Measurements from ENCODE around the gene KAZN. TPM values are rescaled to one million over a fixed set of nuclear protein-coding genes. Genes with fewer than 3 reads are reported as not detected.

KAZN gene
- total RNA-seq, 3 donors from 2014 or later = 12.2 to 16.4 (median 16.2) TPM

DNA sequence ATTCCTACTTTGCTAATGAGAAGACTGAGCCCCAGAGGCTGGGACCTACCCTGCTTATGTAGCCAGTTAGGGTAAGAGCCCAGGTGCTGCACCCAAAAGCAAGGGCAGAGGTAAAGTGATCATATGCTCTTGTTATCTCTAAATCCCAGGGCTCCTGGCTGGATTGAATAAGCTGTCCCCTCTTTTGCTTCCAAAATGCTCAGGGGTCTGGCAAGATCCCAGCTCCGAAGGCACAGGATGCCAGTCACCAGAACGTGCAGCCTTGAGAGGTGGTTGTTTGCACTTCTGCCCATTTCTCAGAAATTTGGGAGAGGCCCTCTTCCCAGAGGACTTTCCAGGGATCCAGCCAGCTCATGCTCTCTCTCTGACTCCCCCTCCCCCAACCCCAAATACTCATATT lies 412.7 kb downstream of the KAZN start:
- Histone ChIP-seq H3K4me3 (no peak overlapping the region), H3K4me1 (peaks cover 0 to 4% of the 10 kb centered on the region in 2 donors), H3K9me3 (no peaks in the 10 kb centered on the region), H3K27me3 (no peaks in the 10 kb centered on the region), H3K27ac (no peak overlapping the region), H3K36me3 (no peaks in the 10 kb centered on the region)
- intact Hi-C loops (cut with DNase I; ENCODE audit: low total_unique reads) = loop anchor here (10.0 kb wide), 1 partner anchor 106 kb away; no protein-coding TSS in a partner anchor
- no peak for DNase-seq (ENCODE audit: low spot score in 2 of 2)
- TF ChIP-seq, protein P1, sequence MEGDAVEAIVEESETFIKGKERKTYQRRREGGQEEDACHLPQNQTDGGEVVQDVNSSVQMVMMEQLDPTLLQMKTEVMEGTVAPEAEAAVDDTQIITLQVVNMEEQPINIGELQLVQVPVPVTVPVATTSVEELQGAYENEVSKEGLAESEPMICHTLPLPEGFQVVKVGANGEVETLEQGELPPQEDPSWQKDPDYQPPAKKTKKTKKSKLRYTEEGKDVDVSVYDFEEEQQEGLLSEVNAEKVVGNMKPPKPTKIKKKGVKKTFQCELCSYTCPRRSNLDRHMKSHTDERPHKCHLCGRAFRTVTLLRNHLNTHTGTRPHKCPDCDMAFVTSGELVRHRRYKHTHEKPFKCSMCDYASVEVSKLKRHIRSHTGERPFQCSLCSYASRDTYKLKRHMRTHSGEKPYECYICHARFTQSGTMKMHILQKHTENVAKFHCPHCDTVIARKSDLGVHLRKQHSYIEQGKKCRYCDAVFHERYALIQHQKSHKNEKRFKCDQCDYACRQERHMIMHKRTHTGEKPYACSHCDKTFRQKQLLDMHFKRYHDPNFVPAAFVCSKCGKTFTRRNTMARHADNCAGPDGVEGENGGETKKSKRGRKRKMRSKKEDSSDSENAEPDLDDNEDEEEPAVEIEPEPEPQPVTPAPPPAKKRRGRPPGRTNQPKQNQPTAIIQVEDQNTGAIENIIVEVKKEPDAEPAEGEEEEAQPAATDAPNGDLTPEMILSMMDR (IDR thresholded peaks at IDR 0.05) = no peak
- TF ChIP-seq POLR2AphosphoS5 (IDR thresholded peaks at IDR 0.05) (no peak), POLR2A (IDR thresholded peaks at IDR 0.05) (no peak)

DNA sequence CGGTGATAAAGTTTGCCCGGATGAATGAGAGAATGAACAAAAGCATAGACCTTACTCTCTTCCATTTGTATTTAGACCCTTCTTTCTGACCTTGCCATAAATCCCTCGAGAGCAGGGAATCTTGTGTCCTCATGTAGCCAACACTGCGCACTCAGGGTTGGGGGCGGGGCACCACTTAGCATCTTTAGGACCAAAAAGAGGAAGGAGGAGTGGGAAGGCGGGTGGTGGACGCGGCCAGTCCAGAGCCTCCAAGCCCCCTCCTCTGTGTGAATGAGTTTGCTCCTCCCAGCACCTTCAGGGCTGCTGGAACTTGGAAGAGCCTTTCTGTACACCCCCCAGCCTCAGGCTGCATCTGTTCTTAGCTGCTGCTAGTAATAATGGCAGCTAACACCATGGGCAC lies 413.2 kb downstream of the KAZN start:
- peaks cover 0 to 4% of the 10 kb centered on the region in 2 donors for H3K4me1 ChIP-seq
- no peak for DNase-seq (ENCODE audit: low spot score in 2 of 2)
- no peaks in the 10 kb centered on the region for H3K36me3 ChIP-seq
- H3K27me3 ChIP-seq = no peaks in the 10 kb centered on the region
- TF ChIP-seq POLR2AphosphoS5 (IDR thresholded peaks at IDR 0.05) (no peak), POLR2A (IDR thresholded peaks at IDR 0.05) (no peak)
- TF ChIP-seq, protein P1 (IDR thresholded peaks at IDR 0.05) = no peak
- H3K4me3 ChIP-seq = no peak overlapping the region
- intact Hi-C loops (cut with DNase I; ENCODE audit: low total_unique reads) = loop anchor here (10.0 kb wide), 1 partner anchor 107 kb away; no protein-coding TSS in a partner anchor
- H3K27ac ChIP-seq = no peak overlapping the region
- no peaks in the 10 kb centered on the region for H3K9me3 ChIP-seq

DNA sequence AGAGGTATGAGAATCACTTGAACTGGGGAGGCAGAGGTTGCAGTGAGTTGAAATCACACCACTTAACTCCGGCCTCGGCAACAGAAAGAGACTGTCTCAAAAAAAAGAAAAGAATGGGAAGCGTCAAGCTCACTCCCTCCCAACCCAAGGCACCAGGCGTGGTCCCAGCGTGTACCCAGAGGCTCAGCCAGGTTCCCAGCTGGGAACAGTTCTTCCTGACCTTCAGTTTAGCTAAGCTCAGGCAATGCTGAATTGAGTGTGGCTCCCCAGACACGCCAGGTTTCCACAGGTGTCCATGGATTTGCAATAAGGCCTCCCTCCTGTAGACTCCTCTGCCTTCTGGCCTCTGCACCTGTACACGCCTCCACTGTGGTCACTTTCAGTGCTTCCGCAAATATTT lies 414.3 kb downstream of the KAZN start:
- intact Hi-C loops (cut with DNase I; ENCODE audit: low total_unique reads) = loop anchor here (10.0 kb wide), 1 partner anchor 108 kb away; no protein-coding TSS in a partner anchor
- H3K4me3 ChIP-seq = no peak overlapping the region
- H3K27me3 ChIP-seq = no peaks in the 10 kb centered on the region
- no peak for DNase-seq (ENCODE audit: low spot score in 2 of 2)
- no peaks in the 10 kb centered on the region for H3K9me3 ChIP-seq
- H3K36me3 ChIP-seq = no peaks in the 10 kb centered on the region
- peaks cover 0 to 4% of the 10 kb centered on the region in 2 donors for H3K4me1 ChIP-seq
- no peak overlapping the region for H3K27ac ChIP-seq
- TF ChIP-seq, protein P1 (IDR thresholded peaks at IDR 0.05) = no peak
- no peak for TF ChIP-seq POLR2A (IDR thresholded peaks at IDR 0.05)
- no peak for TF ChIP-seq POLR2AphosphoS5 (IDR thresholded peaks at IDR 0.05)

DNA sequence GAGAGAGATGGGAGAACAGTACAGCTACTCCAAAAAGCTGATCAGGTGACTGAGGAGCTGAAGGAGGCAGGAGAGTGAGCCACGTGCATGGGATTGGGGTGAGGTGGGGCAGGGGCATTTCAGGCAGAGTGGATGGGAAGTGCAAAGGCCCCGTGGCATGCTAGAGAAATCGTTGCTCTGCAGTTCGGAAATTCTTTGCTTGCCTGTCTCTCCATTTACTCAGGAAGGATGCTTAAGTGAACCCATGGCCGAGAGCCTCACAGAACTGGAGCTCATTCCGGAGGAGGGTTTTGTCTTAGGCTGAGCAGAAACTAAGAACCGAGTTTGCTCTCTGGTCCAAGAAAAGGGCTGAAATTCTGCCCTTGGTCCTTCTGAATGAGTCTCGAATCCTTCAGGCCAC lies 415.3 kb downstream of the KAZN start:
- no peak for TF ChIP-seq POLR2A (IDR thresholded peaks at IDR 0.05)
- no peak for TF ChIP-seq POLR2AphosphoS5 (IDR thresholded peaks at IDR 0.05)
- TF ChIP-seq, protein P1 (IDR thresholded peaks at IDR 0.05) = no peak
- no peak for DNase-seq (ENCODE audit: low spot score in 2 of 2)
- H3K27me3 ChIP-seq = no peaks in the 10 kb centered on the region
- H3K4me3 ChIP-seq = no peak overlapping the region
- H3K9me3 ChIP-seq = no peaks in the 10 kb centered on the region
- intact Hi-C loops (cut with DNase I; ENCODE audit: low total_unique reads) = loop anchor here (10.0 kb wide), 1 partner anchor 109 kb away; no protein-coding TSS in a partner anchor
- H3K36me3 ChIP-seq = no peaks in the 10 kb centered on the region
- peaks cover 0 to 4% of the 10 kb centered on the region in 2 donors for H3K4me1 ChIP-seq
- H3K27ac ChIP-seq = no peak overlapping the region

DNA sequence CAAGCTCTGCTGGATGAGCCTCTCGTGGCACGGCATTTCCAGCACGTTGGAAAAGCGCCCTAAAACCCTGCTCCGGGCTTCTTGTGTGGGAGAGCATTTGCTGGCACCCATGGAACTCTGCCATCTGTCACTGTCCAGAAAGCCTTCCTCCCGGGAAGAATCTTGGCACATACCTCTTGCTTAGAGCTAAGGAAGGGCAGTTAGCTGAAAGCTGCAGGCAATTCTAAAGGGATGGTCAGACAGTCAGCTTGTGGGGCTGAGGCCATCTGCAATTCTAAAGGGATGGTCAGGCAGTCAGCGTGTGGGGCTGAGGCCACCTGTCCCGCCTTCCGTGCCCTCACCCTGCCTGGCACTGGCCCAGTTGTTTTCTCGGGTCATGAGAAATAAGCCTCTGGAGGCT lies 416.0 kb downstream of the KAZN start:
- H3K27ac ChIP-seq = no peak overlapping the region
- TF ChIP-seq POLR2A (IDR thresholded peaks at IDR 0.05) = no peak
- no peak for TF ChIP-seq POLR2AphosphoS5 (IDR thresholded peaks at IDR 0.05)
- TF ChIP-seq, protein P1 (IDR thresholded peaks at IDR 0.05) = no peak
- H3K4me1 ChIP-seq = peaks cover 0 to 4% of the 10 kb centered on the region in 2 donors
- DNase-seq (ENCODE audit: low spot score in 2 of 2) = no peak
- intact Hi-C loops (cut with DNase I; ENCODE audit: low total_unique reads) = loop anchor here (10.0 kb wide), 1 partner anchor 110 kb away; no protein-coding TSS in a partner anchor
- H3K4me3 ChIP-seq = no peak overlapping the region
- no peaks in the 10 kb centered on the region for H3K36me3 ChIP-seq
- no peaks in the 10 kb centered on the region for H3K9me3 ChIP-seq
- no peaks in the 10 kb centered on the region for H3K27me3 ChIP-seq
